ENCODE results near the gene LPAR3.

LPAR3 gene

DNA sequence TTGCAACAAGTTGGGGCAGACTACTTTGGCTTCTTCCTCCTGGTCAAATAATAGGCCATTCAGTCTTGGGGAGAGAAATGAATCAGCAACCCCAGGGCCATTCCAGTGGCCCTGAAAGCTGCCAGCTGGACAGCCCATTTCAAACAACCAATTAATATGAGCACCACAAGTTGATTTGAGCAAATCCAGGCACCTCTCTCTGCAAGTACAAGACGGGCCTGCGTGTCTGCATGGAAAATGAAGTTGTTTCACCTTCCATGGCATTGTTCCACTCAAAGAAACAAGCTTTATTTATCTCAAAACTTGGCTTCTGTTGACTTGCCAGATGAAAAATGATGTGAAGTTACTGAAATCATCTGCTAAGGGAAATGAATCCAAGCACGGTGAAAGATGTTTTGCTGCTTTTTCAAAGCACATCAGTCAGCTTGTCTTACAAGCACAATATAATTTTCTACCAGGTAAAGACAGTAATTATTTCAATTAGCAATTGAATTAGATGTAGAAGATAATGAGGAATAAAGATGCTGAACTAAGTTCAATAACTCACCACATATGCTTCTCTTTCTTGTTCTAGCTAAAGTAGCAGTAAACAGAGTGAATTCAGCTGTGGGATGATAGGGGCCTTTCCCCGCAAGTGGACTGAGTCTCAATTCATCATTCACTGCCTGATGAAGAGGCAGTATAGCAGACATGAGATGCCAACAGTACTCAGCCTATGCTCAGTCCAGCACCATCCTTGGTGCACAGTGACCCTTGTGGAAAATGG, 107.6 kb downstream of the LPAR3 start:
- no peak overlapping the region for H3K4me3 ChIP-seq (ENCODE audit: low read depth, low read length)
- no peak for DNase-seq (ENCODE audit: low read depth)

DNA sequence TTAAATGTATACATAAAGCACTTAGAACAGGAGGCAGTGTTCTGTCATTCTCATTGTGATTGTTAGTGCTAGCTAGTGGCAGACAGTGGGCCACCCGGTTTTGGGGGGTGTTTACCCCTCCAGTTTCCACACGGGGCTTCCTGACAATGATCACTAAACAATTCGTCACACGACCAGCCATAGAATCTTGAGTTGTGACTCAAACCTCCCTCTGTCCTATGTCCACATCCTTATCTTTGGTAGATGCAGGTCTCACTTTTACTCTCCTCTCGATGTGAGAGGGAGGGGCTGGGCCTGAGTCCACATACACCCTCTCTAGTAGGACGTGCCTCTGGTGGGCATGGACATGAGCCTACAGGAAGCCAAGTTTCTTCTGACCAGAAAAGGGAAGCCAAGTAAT, 110.1 kb downstream of the LPAR3 start:
- DNase-seq (ENCODE audit: low read depth): no peak
- no peak overlapping the region for H3K4me3 ChIP-seq (ENCODE audit: low read depth, low read length)

DNA sequence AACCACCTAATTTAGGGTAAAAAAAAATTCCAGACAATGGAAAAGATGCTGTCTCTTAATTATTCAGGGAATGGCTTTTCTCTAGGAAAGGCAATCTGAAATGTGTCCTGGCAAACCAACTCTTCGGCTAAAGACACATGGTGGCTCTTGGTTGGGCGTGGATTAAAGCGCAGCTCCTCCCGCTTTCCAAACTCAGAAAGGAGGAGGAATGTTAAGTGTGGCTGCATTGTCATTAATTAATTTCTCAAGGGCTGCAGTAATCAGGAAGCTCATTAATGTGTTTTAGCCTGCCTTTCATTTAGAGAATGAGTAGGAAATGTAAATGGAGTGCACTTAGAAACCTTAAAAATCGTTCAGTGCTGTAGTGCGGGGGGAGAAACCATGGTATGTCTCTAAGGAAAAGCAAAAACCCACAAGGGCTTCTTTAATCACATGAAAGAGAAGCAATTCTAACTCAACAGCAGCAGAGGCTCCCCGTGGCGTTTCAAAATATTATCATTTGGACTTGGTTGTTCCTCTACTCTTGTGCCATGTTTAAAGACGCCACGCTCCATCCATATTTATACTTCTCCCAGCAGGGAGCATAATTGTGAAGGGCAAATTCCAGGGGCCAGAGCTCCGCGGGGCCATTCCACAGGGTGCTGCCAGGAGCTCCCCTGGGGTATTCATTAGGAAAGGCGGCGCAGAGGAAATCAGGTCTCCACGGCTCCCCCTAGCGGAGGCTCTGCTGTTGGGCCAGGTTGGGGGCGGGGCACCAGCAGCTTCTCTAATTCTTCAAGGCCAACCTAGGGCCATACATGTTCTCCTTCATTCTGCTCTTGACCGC, 110.8 kb downstream of the LPAR3 start:
- no peak for DNase-seq (ENCODE audit: low read depth)
- no peak overlapping the region for H3K4me3 ChIP-seq (ENCODE audit: low read depth, low read length)

DNA sequence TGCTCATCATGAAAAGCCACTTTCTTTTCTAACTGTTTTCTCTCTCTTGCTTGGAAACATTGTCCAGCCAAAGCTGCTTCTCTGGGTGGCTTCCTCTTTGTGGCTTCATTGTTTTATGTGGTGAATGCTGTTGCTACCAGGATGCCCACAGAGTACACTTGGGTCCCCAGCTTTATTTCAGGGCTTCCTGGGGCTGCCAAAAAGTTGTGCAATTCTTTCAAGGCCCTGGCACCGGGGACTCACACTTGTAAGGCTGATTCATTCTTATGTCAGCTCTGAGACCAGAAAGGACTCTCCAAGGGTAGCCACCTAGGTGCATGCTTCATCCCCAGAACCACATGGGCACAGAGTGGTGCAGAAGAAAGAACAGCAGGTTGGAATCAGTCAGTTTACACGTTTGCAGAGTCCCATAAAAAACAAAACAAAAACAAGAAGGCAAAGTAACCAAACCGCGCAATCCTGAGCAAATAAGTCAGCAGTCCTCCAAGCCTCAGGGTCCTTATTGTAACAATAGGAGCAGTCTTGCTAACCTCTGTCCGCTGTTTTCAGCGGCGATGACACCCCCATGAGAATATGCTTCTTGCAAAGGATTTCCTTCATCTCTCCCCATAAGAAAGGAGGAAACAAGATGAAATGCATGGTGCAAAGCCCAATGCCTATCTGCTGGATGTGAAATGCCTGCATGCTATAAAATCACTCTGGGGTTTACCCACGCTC, 112.8 kb downstream of the LPAR3 start:
- no peak overlapping the region for H3K4me3 ChIP-seq (ENCODE audit: low read depth, low read length)
- DNase-seq (ENCODE audit: low read depth): peak; percentile 13

DNA sequence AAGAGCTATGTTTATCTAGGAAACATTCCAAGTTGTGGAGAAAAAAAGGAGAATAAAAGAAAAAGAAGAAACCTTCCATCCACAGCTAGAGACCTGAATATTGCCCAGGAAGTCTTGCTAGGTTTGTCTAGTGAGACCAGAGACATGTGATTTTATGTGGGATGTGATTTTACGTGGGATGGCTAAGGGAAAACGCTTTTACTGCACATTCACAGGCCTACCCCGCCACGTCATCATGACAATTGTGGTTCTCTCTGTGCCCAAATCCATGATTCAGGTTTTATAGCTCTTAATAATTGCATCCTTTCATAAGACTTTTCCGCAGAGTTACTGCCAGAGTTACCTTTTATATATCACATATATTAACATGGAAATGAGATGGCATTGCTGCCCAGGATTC, 116.4 kb downstream of the LPAR3 start:
- DNase-seq (ENCODE audit: low read depth): no peak

DNA sequence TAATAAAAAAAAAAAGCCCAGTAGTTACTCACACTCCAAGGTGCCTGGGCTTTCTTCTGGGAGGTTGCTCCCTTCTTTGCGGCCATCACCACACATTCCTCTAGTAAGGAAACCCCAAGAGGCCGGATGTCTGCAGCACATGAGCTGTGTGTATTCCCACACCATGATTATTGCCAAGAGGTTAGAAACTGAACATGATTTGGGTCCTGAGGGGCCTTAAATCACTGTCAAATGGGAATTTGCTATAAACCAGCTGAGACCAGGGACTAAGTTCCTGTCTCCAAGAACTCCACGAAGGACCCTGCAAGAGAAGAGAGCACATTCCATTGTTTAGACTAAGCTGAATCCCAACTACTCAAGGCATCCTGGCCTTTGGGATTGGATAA, 117.5 kb downstream of the LPAR3 start:
- DNase-seq (ENCODE audit: low read depth): no peak
- H3K4me3 ChIP-seq (ENCODE audit: low read depth, low read length): no peak overlapping the region

More for the DNA sequence above, 116.4 kb downstream of the LPAR3 start:
- no peak overlapping the region for H3K4me3 ChIP-seq (ENCODE audit: low read depth, low read length)

DNA sequence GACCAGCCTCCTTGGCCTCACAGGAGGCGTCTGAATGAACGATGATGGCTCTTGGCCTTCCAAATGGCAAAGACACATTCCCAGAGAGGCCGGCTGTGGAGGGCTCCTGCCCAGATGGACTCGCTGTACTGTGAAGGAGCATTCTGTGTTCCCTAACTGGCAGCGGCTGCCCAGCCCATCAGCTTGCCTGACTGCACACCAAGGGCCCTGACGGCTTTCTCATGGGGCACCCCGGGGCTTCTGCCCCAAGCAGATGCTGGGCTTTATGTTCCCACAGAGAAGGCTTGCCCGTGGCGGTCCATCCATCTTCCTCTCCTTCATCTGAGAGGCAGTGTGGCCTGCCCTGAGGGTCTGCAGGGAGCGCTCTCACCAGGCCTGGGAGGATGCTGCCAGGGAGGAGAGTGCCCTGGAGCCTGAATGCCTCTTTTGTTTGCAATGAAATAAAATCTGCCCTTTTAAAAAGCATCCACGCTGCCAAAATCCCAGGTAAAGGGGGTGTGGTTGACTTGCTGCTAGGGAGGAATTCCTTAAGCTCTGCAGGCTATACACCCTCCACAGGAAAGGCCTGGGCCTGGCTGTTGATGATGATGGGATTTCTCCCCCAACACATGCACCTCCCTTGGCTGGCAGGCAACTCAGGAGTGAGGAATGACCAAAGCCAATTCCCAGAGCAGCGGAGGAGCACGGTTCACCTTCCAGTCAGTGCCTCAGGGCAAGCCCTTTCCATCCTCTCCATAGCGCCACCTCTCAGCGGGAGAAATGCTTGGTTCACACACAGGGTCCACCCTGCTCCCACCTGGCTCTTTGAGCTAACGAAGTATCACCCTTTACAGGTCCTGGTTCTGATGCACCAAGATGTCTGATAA, 118.1 kb downstream of the LPAR3 start:
- no peak overlapping the region for H3K4me3 ChIP-seq (ENCODE audit: low read depth, low read length)
- DNase-seq (ENCODE audit: low read depth): no peak

DNA sequence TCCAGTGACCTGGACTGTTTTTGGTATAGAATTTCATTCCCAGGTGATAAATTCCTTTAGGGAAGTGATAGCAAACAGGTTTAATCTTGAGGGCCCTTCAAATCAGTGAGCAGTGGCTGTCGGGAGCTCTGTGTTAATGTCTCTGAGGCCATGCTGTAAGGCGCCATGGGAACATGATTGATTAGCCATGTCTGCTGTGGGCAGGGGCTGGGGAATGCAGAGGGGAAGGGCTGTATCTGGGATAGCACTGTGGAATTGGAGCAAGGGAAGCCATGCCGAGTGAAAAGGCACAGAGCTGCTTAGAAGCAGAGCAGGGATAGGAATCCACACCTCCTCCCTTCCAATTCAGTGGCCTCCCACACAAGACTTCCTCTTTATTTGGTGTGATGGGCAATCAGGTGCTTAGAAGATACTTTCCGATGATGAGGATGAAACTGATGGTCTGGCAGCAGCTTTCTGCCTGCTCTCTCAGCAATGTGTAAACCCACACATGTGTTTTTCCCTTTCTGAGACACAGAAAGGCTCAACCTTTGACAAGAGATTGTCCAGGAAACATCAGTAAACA, 119.0 kb downstream of the LPAR3 start:
- no peak overlapping the region for H3K4me3 ChIP-seq (ENCODE audit: low read depth, low read length)
- no peak for DNase-seq (ENCODE audit: low read depth)

DNA sequence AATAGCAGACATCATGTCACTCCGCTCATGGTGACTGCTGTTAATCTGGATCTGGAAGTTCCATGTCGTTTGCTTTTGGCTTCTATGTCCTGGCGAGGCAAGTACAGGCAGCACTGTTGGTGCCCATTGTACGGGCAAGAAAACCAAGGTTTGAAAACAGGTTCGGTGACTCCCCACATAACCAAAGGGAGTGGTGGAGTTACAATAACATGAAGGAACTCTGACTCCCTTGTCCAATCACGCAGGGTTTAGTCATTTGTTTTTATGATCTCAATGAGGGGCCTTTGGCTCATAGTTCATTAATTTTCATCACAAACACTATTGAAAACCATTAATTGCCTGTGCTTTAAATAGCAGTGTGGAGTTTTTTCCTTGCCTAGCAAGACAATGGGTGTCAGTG, 119.8 kb downstream of the LPAR3 start:
- DNase-seq (ENCODE audit: low read depth): no peak
- no peak overlapping the region for H3K4me3 ChIP-seq (ENCODE audit: low read depth, low read length)

DNA sequence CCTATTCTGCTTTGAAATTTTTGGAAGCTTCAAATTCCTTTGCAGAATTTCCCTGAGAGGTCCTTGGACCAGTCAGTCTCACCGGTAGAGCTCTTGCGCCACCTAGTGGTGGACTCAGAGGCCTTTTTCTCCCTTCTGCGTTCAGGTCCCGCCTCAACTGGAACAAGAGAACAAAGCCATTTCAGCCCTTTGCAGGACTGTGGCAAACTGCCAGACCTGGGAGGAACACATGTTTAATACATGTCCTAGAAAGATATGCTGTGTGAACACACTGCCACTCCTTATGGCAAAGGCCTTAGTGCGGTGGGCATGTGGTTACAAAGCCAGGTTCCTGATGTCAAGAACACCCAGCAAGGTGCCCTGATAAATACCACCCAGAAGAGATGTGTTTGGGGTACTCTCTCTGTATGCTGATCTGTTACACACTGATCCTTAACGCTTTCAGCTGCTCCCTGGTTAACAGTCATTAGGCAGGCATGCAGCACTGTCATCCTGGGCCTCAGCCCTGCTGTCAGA, 120.5 kb downstream of the LPAR3 start:
- no peak overlapping the region for H3K4me3 ChIP-seq (ENCODE audit: low read depth, low read length)
- peak; percentile 39 for DNase-seq (ENCODE audit: low read depth)

DNA sequence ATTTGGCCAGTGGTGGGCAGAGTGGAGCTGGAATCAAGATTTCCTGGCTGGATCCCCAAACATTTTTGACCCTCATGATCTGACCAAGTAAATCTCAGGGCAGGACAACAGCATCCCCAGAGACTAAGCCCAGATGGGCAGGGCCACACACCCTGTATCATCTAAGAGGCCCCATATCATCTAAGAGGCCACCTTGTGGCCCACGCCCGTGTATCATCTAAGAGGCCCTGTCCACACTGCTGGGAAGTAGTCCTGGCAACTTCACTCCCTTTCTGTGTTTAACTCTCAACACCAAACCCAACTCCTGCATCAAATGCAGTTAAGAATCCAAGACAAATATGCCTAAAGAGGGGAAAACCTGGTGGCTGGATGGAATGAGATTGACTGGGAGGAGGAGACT, 121.1 kb downstream of the LPAR3 start:
- DNase-seq (ENCODE audit: low read depth): no peak
- H3K4me3 ChIP-seq (ENCODE audit: low read depth, low read length): no peak overlapping the region

DNA sequence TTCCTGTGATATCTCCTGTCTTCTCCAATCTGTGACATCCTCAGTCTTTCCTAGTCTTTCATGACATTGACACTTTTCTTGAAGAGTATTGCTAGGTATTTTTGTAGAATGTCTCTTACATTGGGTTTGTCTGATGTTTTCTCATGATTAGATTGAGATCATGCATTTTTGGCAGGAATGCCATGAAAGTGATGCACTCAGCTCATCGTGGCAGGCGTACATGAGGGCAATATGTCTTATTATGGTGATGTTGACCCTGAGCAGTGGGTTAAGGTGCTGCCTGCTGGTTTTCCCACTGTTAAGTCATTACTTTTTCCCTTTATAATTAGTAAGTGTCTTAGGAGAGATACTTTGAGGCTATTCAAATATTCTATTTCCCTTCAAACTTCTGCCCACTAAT, 122.5 kb downstream of the LPAR3 start:
- H3K4me3 ChIP-seq (ENCODE audit: low read depth, low read length): no peak overlapping the region
- no peak for DNase-seq (ENCODE audit: low read depth)

DNA sequence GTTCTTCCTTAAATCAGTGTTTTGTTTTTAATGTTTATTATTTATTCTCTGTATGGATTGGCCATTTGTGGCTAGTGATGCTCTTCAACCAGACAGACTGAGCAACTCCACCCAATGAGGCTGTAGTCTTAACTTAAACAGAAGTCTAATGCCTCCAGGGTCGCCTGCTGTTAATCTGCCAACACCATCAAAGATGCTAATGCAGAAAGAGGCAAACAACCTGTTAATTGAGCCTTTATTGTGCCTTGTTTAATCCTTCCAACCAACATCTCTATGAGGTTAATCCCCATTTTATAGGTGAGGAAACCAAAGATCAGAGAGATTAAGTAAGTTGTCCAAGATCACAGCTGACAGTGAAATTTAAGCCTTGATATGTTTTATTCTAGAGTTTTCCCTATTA, 123.4 kb downstream of the LPAR3 start:
- DNase-seq (ENCODE audit: low read depth): no peak
- H3K4me3 ChIP-seq (ENCODE audit: low read depth, low read length): no peak overlapping the region

DNA sequence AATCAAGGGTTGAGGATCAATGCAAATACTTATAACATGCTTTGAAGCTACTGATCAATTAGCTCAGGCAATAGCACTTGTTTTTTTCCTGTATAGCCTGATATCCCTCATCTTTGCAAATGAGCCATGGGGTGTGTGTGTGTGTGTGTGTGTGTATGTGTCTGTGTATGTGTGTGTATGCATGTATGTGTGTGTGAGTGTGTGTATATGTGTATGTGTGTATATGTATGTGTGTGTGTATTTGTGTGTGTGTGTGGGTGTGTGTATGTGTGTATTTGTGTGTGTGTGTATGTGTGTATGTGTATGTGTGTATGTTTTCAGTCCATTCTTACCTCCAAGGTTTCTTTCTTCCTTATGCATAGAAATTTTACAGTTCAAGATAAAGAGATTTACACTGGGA, 124.4 kb downstream of the LPAR3 start:
- H3K4me3 ChIP-seq (ENCODE audit: low read depth, low read length): no peak overlapping the region
- no peak for DNase-seq (ENCODE audit: low read depth)

DNA sequence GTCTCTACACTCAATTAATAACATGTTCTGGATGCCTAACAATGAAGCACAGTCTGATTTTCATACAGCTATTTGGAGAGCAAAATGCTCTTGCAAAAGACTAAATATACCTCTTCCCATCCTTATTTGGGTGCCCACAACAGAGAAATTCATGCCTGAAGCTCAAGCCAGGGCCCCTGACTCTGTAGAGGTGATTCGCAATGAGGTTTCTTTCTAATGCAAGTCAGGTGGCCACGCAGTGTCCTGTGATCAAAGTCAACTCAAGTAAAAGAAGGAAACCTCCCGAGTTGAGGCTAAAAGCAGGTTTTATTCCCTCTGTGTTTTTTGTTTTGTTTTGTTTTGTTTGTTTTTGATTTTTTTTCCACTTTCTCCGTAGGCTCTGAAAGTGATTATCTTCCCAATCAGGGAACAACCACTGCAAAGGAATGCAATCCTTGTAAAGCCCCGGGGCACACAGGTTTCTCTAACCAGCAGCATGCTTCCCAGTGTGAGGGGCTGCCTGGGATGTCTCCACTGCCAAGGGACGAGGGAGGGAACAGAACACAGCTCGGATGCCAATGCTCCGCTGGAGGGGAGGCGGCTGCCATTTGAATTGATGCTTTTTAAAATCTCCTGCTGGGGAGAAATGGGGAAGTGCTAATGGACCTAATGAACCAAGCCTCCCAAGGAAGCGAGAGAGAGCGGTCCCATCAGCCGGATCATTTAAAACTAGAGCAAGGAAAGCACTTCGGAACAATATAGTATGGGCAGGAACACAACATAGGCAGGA, 128.9 kb downstream of the LPAR3 start:
- no peak overlapping the region for H3K4me3 ChIP-seq (ENCODE audit: low read depth, low read length)
- DNase-seq (ENCODE audit: low read depth): no peak

DNA sequence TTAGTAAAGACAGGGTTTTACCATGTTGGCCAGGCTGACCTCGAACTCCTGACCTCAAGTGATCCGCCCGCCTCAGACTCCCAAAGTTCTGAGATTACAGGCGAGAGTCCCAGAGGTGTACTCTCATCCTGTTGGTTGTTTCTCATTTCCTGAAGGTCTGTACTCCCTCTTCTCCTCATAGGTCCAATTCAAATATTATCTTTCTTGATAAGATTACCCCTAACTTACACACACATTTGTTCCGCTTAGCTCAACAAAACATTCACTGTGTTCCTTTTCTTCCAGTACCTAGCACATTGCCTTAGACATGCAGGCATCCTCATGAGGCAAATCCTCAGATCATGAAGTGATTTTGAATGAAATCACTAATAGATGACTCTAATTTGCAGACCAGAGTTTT, 130.3 kb downstream of the LPAR3 start:
- H3K4me3 ChIP-seq (ENCODE audit: low read depth, low read length): no peak overlapping the region
- no peak for DNase-seq (ENCODE audit: low read depth)

All from skeletal muscle cell (primary cell).